Right cardiac atrium (tissue), 5 donors: ENCODE measurements around the gene LRRFIP1. TPM values are rescaled to one million over a fixed set of nuclear protein-coding genes. Genes with fewer than 3 reads are reported as not detected.

Source experiments
- ATAC-seq, 2 donors: fragments of 200-7000 bp; cut with Tn5 transposase; one replicate each; pipeline versions ENCODE4 v1.8.0 to v1.9.1; 2020; ENCODE audit warnings: moderate library complexity in 2 of 2, mild to moderate bottlenecking in 1 of 2
- DNase-seq, 3 donors: peaks; one replicate each; pipeline ENCODE4 v3.0.0-alpha.2; 2020
- H3K27ac ChIP-seq: one replicate; pipeline ENCODE4 v1.5.1; 2013; ENCODE audit warnings: mild to moderate bottlenecking, low read length, control low read depth, moderate library complexity
- H3K27me3 ChIP-seq: one replicate; pipeline ENCODE4 v1.6.1; 2013; ENCODE audit not compliant: control insufficient read depth, insufficient read depth
- H3K4me1 ChIP-seq: one replicate; pipeline ENCODE4 v1.6.1; 2013; ENCODE audit warnings: low read length; ENCODE audit not compliant: control insufficient read depth, insufficient read depth
- H3K4me3 ChIP-seq: one replicate; pipeline ENCODE4 v1.5.1; 2013; ENCODE audit warnings: low read length, control low read depth
- H3K9me3 ChIP-seq: one replicate; pipeline ENCODE4 v1.6.1; 2013; ENCODE audit warnings: low read length; ENCODE audit not compliant: control insufficient read depth
- WGBS: extraction: QIAGEN DNeasy Blood & Tissue Kit; methylation state at CpG from one replicate; pipeline ENCODE4 v1.1.7; 2013; 5-methylcytosine and 5-hydroxymethylcytosine counted together
- intact Hi-C, 4 donors: fragments of 100-400 bp; cut with DNase I; formaldehyde crosslinking; loops; one replicate each; pipeline versions ENCODE4 v1.11.0 to v1.14.0; 2022 to 2023
- polyA plus RNA-seq: library from polyadenylated mRNA; stranded (reverse); fragments of 200-250 nt; gene quantifications from one replicate; pipeline ENCODE4 v1.2.3, GENCODE V29; 2013
- total RNA-seq, 4 donors: library from RNA; stranded (reverse); fragmentation: NEBNext Ultra II Directional; extraction: Animal tissue kit (Norgen Biotek cat#: 25700); gene quantifications; one replicate each; pipeline ENCODE4 v1.2.1, GENCODE V29; 2021
- donor health status: healthy with polysubstance abuse.
- donor health status: DM: no; HTN: yes; CAD: no.
- donor health status: DM: no; HTN: no; CAD: no.
- donor health status: DM: no; HTN: yes; CAD: no; lungs with severe emphysema.
- donor health status: DM: yes; HTN: yes; CAD: no.

The LRRFIP1 gene
- total and polyA plus RNA-seq, 5 donors = 61.9 to 106 (median 87.8) TPM

- DNase-seq (no peak), ATAC-seq (no peak)
- peaks cover 12% of the 10 kb centered on the region for H3K4me1 ChIP-seq
- intact Hi-C loops = no loop called here
- WGBS = 87% methylated on average over 14 of the region's 14 CpGs
- H3K4me3 ChIP-seq = no peak overlapping the region
- no peak overlapping the region for H3K27ac ChIP-seq
- no peaks in the 10 kb centered on the region for H3K27me3 ChIP-seq
- no peaks in the 10 kb centered on the region for H3K9me3 ChIP-seq
Measured at GRCh38 chr2:237643582-237644380, 16.4 kb downstream of the LRRFIP1 start.

GRCh38 chr2:237644381-237644703, 17.0 kb downstream of the LRRFIP1 start:
- Histone ChIP-seq H3K9me3 (no peaks in the 10 kb centered on the region), H3K4me1 (peaks cover 7% of the 10 kb centered on the region), H3K27ac (no peak overlapping the region), H3K27me3 (no peaks in the 10 kb centered on the region), H3K4me3 (no peak overlapping the region)
- intact Hi-C loops = no loop called here
- ATAC-seq = no peak
- no peak for DNase-seq
- 96% methylated on average over 5 of the region's 5 CpGs for WGBS

GRCh38 chr2:237645261-237645660, 17.9 kb downstream of the LRRFIP1 start:
- ATAC-seq = no peak
- Histone ChIP-seq H3K9me3 (no peaks in the 10 kb centered on the region), H3K4me3 (no peak overlapping the region), H3K4me1 (peaks cover 11% of the 10 kb centered on the region), H3K27ac (no peak overlapping the region), H3K27me3 (no peaks in the 10 kb centered on the region)
- intact Hi-C loops = no loop called here
- WGBS = 68% methylated on average over 8 of the region's 8 CpGs
- no peak for DNase-seq

GRCh38 chr2:237647176-237648015, 20.0 kb downstream of the LRRFIP1 start:
- no peaks in the 10 kb centered on the region for H3K27me3 ChIP-seq
- intact Hi-C loops = no loop called here
- H3K4me3 ChIP-seq = no peak overlapping the region
- 82% methylated on average over 20 of the region's 20 CpGs for WGBS
- peaks cover 11% of the 10 kb centered on the region for H3K4me1 ChIP-seq
- peak overlapping the region; percentile 3 for H3K27ac ChIP-seq
- ATAC-seq (peak; percentile 55 to 67), DNase-seq (peak in 1 of 3 donors; percentile 72)
- H3K9me3 ChIP-seq = no peaks in the 10 kb centered on the region

GRCh38 chr2:237648016-237648381, 20.6 kb downstream of the LRRFIP1 start:
- no peaks in the 10 kb centered on the region for H3K27me3 ChIP-seq
- DNase-seq = no peak
- WGBS = 60% methylated on average over 9 of the region's 9 CpGs
- no peak overlapping the region for H3K27ac ChIP-seq
- no peak overlapping the region for H3K4me3 ChIP-seq
- intact Hi-C loops = no loop called here
- peaks cover 11% of the 10 kb centered on the region for H3K4me1 ChIP-seq
- ATAC-seq = no peak
- H3K9me3 ChIP-seq = no peaks in the 10 kb centered on the region

GRCh38 chr2:237649541-237650454, 22.4 kb downstream of the LRRFIP1 start:
- WGBS = 89% methylated on average over 17 of the region's 17 CpGs
- Histone ChIP-seq H3K27ac (no peak overlapping the region), H3K4me1 (peaks cover 11% of the 10 kb centered on the region), H3K9me3 (no peaks in the 10 kb centered on the region), H3K27me3 (no peaks in the 10 kb centered on the region), H3K4me3 (no peak overlapping the region)
- intact Hi-C loops = no loop called here
- ATAC-seq = no peak
- no peak for DNase-seq

- 92% methylated on average over 7 of the region's 7 CpGs for WGBS
- Histone ChIP-seq H3K9me3 (no peaks in the 10 kb centered on the region), H3K4me3 (no peak overlapping the region), H3K27ac (no peak overlapping the region), H3K27me3 (no peaks in the 10 kb centered on the region), H3K4me1 (peaks cover 11% of the 10 kb centered on the region)
- intact Hi-C loops = no loop called here
- ATAC-seq (peak in 1 of 2 donors; percentile 28), DNase-seq (no peak)
Measured at GRCh38 chr2:237650455-237650850, 23.1 kb downstream of the LRRFIP1 start.

GRCh38 chr2:237651761-237652160, 24.4 kb downstream of the LRRFIP1 start:
- WGBS = 96% methylated on average over 10 of the region's 10 CpGs
- H3K9me3 ChIP-seq = no peaks in the 10 kb centered on the region
- ATAC-seq (no peak), DNase-seq (no peak)
- H3K27me3 ChIP-seq = no peaks in the 10 kb centered on the region
- H3K27ac ChIP-seq = peak overlapping the region; percentile 36
- peaks cover 11% of the 10 kb centered on the region for H3K4me1 ChIP-seq
- H3K4me3 ChIP-seq = no peak overlapping the region
- intact Hi-C loops = no loop called here

GRCh38 chr2:237652181-237652580, 24.8 kb downstream of the LRRFIP1 start:
- WGBS = 77% methylated on average over 3 of the region's 3 CpGs
- DNase-seq (no peak), ATAC-seq (peak; percentile 23 to 50)
- Histone ChIP-seq H3K27me3 (no peaks in the 10 kb centered on the region), H3K4me3 (no peak overlapping the region), H3K4me1 (peaks cover 8% of the 10 kb centered on the region), H3K9me3 (no peaks in the 10 kb centered on the region), H3K27ac (peak overlapping the region; percentile 36)
- intact Hi-C loops = no loop called here

- ATAC-seq (no peak), DNase-seq (no peak)
- no peak overlapping the region for H3K4me3 ChIP-seq
- peaks cover 3% of the 10 kb centered on the region for H3K4me1 ChIP-seq
- no peaks in the 10 kb centered on the region for H3K9me3 ChIP-seq
- WGBS = 88% methylated on average over 2 of the region's 2 CpGs
- intact Hi-C loops = no loop called here
- peak overlapping the region; percentile 67 for H3K27ac ChIP-seq
- H3K27me3 ChIP-seq = no peaks in the 10 kb centered on the region
Measured at GRCh38 chr2:237652854-237653253, 25.5 kb downstream of the LRRFIP1 start.
